ENCODE data around the gene LCN1. TPM values are rescaled to one million over a fixed set of nuclear protein-coding genes. Genes with fewer than 3 reads are reported as not detected.
"Not testable (repeated sequence)": the region's sequence is repeated elsewhere in the genome, so short reads cannot be mapped to it uniquely, and the experiment has no call there.

LCN1 gene
- total and polyA plus RNA-seq, 2 donors (not counting 3 experiments of a cell fraction or from before 2014, with no cell fraction given): not detected

DNA sequence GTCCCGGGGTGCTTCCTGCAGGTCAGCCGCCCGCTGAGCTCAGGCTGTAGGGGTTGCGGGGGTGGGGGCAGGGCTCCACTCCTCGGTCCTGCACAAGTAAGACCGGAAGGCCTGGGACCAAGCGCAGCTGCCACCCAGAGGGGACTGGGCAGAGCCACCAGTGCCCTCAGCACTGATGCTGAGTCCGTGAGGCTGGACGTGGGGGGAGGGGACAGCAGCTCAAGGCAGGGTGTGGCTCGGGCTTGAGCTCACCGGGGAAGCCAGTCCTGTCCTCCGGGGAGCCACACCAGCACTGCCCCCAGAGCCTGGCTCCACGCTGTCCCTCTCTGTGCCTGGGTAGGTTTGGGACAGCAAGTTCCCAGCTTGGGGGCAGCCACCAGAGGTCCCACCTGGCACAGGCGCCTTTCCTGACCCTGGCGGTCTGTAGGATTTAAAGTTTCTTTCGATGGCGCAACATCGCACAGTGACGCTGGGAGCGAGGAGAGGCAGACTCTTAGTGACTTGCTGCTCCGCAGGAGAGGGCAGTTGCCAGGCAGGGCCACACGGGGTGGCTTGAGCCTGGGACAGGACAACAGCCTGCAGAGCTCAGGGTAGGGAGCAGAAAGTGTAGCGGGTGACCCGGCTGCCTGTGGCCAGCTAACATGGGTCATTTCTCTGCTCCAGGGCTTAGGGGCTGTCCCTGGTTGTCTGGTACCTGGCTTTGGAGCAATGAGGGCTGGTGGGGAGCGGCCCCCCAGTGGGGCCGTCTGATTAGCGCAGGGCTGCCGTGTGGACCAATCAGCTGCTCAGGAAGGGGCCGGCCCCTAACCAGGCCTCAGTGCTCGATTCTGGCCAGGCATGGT, 5.7 kb downstream of the LCN1 start:
- no peaks in the 10 kb centered on the region for H3K9me1 ChIP-seq (replicated peaks; ENCODE audit: control insufficient read depth, extremely low read depth, insufficient read depth, low read length)
- TF ChIP-seq POLR2A (IDR thresholded peaks at IDR 0.05; ENCODE audit: low read depth, low read length) (no peak), MYC (IDR thresholded peaks at IDR 0.05; ENCODE audit: low read depth, low read length) (no peak), FOS (IDR thresholded peaks at IDR 0.05; ENCODE audit: borderline replicate concordance, insufficient read depth, low read length) (no peak), GATA2 (IDR thresholded peaks at IDR 0.05; ENCODE audit: insufficient read depth, insufficient read length, low read depth, low read length) (no peak), POLR2AphosphoS5 (IDR thresholded peaks at IDR 0.05; ENCODE audit: insufficient read depth, low read depth, low read length) (no peak), EZH2 (IDR thresholded peaks at IDR 0.05; ENCODE audit: borderline replicate concordance, low read depth, low read length, severe bottlenecking) (no peak), JUN (IDR thresholded peaks at IDR 0.05; ENCODE audit: borderline replicate concordance, insufficient read depth, insufficient read length, low read depth) (no peak)
- TF ChIP-seq, protein P1, sequence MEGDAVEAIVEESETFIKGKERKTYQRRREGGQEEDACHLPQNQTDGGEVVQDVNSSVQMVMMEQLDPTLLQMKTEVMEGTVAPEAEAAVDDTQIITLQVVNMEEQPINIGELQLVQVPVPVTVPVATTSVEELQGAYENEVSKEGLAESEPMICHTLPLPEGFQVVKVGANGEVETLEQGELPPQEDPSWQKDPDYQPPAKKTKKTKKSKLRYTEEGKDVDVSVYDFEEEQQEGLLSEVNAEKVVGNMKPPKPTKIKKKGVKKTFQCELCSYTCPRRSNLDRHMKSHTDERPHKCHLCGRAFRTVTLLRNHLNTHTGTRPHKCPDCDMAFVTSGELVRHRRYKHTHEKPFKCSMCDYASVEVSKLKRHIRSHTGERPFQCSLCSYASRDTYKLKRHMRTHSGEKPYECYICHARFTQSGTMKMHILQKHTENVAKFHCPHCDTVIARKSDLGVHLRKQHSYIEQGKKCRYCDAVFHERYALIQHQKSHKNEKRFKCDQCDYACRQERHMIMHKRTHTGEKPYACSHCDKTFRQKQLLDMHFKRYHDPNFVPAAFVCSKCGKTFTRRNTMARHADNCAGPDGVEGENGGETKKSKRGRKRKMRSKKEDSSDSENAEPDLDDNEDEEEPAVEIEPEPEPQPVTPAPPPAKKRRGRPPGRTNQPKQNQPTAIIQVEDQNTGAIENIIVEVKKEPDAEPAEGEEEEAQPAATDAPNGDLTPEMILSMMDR (IDR thresholded peaks at IDR 0.05; ENCODE audit: extremely low read depth in 1 of 2, insufficient read depth in 1 of 2, low read depth in 1 of 2, low read length in 2 of 2): no peak
- TF ChIP-seq, protein P2, sequence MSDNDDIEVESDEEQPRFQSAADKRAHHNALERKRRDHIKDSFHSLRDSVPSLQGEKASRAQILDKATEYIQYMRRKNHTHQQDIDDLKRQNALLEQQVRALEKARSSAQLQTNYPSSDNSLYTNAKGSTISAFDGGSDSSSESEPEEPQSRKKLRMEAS (IDR thresholded peaks at IDR 0.05; ENCODE audit: insufficient read depth, insufficient read length): no peak
- POLR2A ChIA-PET: no interaction called here
- H3K9me3 ChIP-seq (replicated peaks; ENCODE audit: control insufficient read depth, insufficient read depth, low read length): no peaks in the 10 kb centered on the region
- no peaks in the 10 kb centered on the region for H3K4me1 ChIP-seq (ENCODE audit: control insufficient read depth, extremely low read depth, insufficient read depth, low read length)
- H3K4me2 ChIP-seq (ENCODE audit: insufficient read depth, low read length): no peak overlapping the region
- CTCF ChIA-PET: interaction anchor here (1.3 kb wide), 1 partner anchor 22 kb away, joined by 3 read pairs; no protein-coding TSS in a partner anchor
- no peaks in the 10 kb centered on the region for H4K20me1 ChIP-seq (replicated peaks; ENCODE audit: control insufficient read depth, extremely low read depth, insufficient read depth, low read length)
- no peaks in the 10 kb centered on the region for H3K79me2 ChIP-seq (ENCODE audit: control insufficient read depth, insufficient read depth, low read length)
- H3K9ac ChIP-seq (replicated peaks; ENCODE audit: extremely low read depth, insufficient read depth, low read length): no peak overlapping the region
- no TSS peak for BruUV-seq (replicated peaks)
- no peaks in the 10 kb centered on the region for H3K36me3 ChIP-seq (ENCODE audit: control insufficient read depth in 2 of 2, extremely low read depth in 1 of 2, insufficient read depth in 2 of 2, low read length in 2 of 2)
- FAIRE-seq (no peak), DNase-seq (ENCODE audit: low read depth, low spot score) (no peak)
- H3K27me3 ChIP-seq (ENCODE audit: control insufficient read depth in 2 of 2, insufficient read depth in 2 of 2, low read length in 2 of 2): no peaks in the 10 kb centered on the region
- dilution Hi-C loops (cut with MboI; ENCODE audit: extremely low pct_ligation_motif_present, low sequenced_read_pairs) (no loop called here), intact Hi-C loops (cut with micrococcal nuclease) (no loop called here)
- no peak overlapping the region for H3K4me3 ChIP-seq (replicated peaks in 1 of 3; ENCODE audit: insufficient read depth in 1 of 3, low read depth in 1 of 3, low read length in 3 of 3)
- H3K27ac ChIP-seq (ENCODE audit: insufficient read depth, low read depth, low read length): no peak overlapping the region
- no peak overlapping the region for H2AFZ ChIP-seq (ENCODE audit: low read depth, low read length)

DNA sequence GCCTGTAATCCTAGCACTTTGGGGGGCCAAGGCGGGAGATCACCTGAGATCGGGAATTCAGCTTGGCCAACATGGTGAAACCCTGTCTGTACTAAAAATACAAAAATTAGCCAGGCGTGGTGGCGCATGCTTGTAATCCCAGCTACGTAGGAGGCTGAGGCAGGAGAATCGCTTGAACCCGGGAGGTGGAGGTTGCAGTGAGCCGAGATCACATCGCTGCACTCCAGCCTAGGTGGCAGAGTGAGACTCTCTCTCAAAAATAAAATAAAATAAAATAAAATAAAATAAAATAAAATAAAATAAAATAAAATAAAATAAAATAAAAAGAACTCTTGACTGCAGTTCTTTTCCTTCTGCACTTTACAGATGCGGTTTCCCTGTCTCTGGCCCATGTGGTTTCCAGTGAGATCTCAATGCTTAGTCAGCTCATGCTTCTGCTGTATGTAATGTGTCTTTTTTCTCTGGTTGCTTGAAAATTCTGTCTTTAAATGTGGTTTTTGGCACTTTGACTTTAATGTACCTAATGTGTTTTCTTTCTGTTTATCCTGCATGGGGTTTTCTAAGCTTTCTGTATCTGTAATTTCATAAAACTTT, 7.7 kb downstream of the LCN1 start:
- H3K4me2 ChIP-seq (ENCODE audit: insufficient read depth, low read length); DNase-seq (ENCODE audit: low read depth, low spot score); H3K9ac ChIP-seq (replicated peaks; ENCODE audit: extremely low read depth, insufficient read depth, low read length); H3K9me1 ChIP-seq (replicated peaks; ENCODE audit: control insufficient read depth, extremely low read depth, insufficient read depth, low read length); H4K20me1 ChIP-seq (replicated peaks; ENCODE audit: control insufficient read depth, extremely low read depth, insufficient read depth, low read length); BruUV-seq (replicated peaks); FAIRE-seq; H3K27me3 ChIP-seq (ENCODE audit: control insufficient read depth in 2 of 2, insufficient read depth in 2 of 2, low read length in 2 of 2); H3K4me1 ChIP-seq (ENCODE audit: control insufficient read depth, extremely low read depth, insufficient read depth, low read length); H2AFZ ChIP-seq (ENCODE audit: low read depth, low read length); CTCF ChIA-PET; H3K4me3 ChIP-seq (replicated peaks in 1 of 3; ENCODE audit: insufficient read depth in 1 of 3, low read depth in 1 of 3, low read length in 3 of 3); dilution Hi-C loops (cut with MboI; ENCODE audit: extremely low pct_ligation_motif_present, low sequenced_read_pairs); H3K27ac ChIP-seq (ENCODE audit: insufficient read depth, low read depth, low read length); H3K9me3 ChIP-seq (replicated peaks; ENCODE audit: control insufficient read depth, insufficient read depth, low read length); H3K36me3 ChIP-seq (ENCODE audit: control insufficient read depth in 2 of 2, extremely low read depth in 1 of 2, insufficient read depth in 2 of 2, low read length in 2 of 2); POLR2A ChIA-PET; H3K79me2 ChIP-seq (ENCODE audit: control insufficient read depth, insufficient read depth, low read length); intact Hi-C loops (cut with micrococcal nuclease): not testable (repeated sequence)
